Measurements from ENCODE around the gene MACROD2.

GRCh38 chr20:14916360-14916920 lies 921.1 kb downstream of the MACROD2 start:
- TF ChIP-seq CTCF (conservative IDR thresholded peaks at IDR 0.05; ENCODE audit: low read depth in 2 of 2) (no peak), POLR2AphosphoS5 (IDR thresholded peaks at IDR 0.05; ENCODE audit: low read depth) (no peak), EZH2 (IDR thresholded peaks at IDR 0.05; ENCODE audit: low read depth, unreplicated experiment) (no peak), CREB1 (CRISPR knock-in tag; IDR thresholded peaks at IDR 0.05; ENCODE audit: low read depth) (no peak), JUNB (IDR thresholded peaks at IDR 0.05; ENCODE audit: unreplicated experiment) (no peak), EZH2phosphoT487 (IDR thresholded peaks at IDR 0.05; ENCODE audit: unreplicated experiment) (no peak), ZNF331 (CRISPR knock-in tag; IDR thresholded peaks at IDR 0.05; ENCODE audit: low read depth) (no peak)
- TF ChIP-seq, protein P1, sequence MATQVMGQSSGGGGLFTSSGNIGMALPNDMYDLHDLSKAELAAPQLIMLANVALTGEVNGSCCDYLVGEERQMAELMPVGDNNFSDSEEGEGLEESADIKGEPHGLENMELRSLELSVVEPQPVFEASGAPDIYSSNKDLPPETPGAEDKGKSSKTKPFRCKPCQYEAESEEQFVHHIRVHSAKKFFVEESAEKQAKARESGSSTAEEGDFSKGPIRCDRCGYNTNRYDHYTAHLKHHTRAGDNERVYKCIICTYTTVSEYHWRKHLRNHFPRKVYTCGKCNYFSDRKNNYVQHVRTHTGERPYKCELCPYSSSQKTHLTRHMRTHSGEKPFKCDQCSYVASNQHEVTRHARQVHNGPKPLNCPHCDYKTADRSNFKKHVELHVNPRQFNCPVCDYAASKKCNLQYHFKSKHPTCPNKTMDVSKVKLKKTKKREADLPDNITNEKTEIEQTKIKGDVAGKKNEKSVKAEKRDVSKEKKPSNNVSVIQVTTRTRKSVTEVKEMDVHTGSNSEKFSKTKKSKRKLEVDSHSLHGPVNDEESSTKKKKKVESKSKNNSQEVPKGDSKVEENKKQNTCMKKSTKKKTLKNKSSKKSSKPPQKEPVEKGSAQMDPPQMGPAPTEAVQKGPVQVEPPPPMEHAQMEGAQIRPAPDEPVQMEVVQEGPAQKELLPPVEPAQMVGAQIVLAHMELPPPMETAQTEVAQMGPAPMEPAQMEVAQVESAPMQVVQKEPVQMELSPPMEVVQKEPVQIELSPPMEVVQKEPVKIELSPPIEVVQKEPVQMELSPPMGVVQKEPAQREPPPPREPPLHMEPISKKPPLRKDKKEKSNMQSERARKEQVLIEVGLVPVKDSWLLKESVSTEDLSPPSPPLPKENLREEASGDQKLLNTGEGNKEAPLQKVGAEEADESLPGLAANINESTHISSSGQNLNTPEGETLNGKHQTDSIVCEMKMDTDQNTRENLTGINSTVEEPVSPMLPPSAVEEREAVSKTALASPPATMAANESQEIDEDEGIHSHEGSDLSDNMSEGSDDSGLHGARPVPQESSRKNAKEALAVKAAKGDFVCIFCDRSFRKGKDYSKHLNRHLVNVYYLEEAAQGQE (IDR thresholded peaks at IDR 0.05; ENCODE audit: unreplicated experiment), result no peak
- TF ChIP-seq, protein P2, sequence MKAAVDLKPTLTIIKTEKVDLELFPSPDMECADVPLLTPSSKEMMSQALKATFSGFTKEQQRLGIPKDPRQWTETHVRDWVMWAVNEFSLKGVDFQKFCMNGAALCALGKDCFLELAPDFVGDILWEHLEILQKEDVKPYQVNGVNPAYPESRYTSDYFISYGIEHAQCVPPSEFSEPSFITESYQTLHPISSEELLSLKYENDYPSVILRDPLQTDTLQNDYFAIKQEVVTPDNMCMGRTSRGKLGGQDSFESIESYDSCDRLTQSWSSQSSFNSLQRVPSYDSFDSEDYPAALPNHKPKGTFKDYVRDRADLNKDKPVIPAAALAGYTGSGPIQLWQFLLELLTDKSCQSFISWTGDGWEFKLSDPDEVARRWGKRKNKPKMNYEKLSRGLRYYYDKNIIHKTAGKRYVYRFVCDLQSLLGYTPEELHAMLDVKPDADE (IDR thresholded peaks at IDR 0.05), result no peak

Data from GM23338 (cell line).